ENCODE measurements around the gene PIK3AP1.

Gene PIK3AP1

GRCh38 chr10:96641396-96642295, 78.7 kb downstream of the PIK3AP1 start:
- TF ChIP-seq, protein P1, sequence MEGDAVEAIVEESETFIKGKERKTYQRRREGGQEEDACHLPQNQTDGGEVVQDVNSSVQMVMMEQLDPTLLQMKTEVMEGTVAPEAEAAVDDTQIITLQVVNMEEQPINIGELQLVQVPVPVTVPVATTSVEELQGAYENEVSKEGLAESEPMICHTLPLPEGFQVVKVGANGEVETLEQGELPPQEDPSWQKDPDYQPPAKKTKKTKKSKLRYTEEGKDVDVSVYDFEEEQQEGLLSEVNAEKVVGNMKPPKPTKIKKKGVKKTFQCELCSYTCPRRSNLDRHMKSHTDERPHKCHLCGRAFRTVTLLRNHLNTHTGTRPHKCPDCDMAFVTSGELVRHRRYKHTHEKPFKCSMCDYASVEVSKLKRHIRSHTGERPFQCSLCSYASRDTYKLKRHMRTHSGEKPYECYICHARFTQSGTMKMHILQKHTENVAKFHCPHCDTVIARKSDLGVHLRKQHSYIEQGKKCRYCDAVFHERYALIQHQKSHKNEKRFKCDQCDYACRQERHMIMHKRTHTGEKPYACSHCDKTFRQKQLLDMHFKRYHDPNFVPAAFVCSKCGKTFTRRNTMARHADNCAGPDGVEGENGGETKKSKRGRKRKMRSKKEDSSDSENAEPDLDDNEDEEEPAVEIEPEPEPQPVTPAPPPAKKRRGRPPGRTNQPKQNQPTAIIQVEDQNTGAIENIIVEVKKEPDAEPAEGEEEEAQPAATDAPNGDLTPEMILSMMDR (IDR thresholded peaks at IDR 0.05; ENCODE audit: insufficient read depth, low read depth, low read length, missing control alignments), result no peak
- H3K4me3 ChIP-seq (ENCODE audit: low read depth, low read length), result no peak overlapping the region
- no peak for DNase-seq (ENCODE audit: low read depth)

GRCh38 chr10:96639899-96640298, 80.4 kb downstream of the PIK3AP1 start:
- no peak for DNase-seq (ENCODE audit: low read depth)
- no peak overlapping the region for H3K4me3 ChIP-seq (ENCODE audit: low read depth, low read length)
- TF ChIP-seq, protein P1 (IDR thresholded peaks at IDR 0.05; ENCODE audit: insufficient read depth, low read depth, low read length, missing control alignments), result no peak

DNA sequence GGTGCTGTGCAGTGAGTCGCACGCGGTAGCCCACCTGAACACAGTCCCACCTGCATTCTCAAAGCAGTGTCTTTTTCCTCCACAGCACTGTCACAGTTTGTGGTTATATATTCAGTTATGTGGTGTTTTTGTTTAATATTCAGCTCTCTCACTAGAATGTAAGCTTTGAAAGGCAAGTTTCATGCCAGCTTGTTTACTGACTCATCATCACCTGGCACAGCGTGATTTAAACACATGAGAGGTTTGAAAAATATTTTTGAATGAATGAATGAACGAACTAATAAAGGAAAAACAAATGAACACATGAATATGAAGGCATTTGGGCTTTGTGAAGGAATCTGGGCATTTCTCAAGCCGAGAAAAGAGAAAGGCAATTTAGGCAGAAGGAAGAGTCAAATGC, 81.6 kb downstream of the PIK3AP1 start:
- no peak for DNase-seq (ENCODE audit: low read depth)
- no peak overlapping the region for H3K4me3 ChIP-seq (ENCODE audit: low read depth, low read length)
- TF ChIP-seq, protein P1 (IDR thresholded peaks at IDR 0.05; ENCODE audit: insufficient read depth, low read depth, low read length, missing control alignments), result no peak

GRCh38 chr10:96638120-96638519, 82.2 kb downstream of the PIK3AP1 start:
- DNase-seq (ENCODE audit: low read depth), result no peak

GRCh38 chr10:96637709-96638108, 82.6 kb downstream of the PIK3AP1 start:
- no peak for DNase-seq (ENCODE audit: low read depth)
- TF ChIP-seq, protein P1 (IDR thresholded peaks at IDR 0.05; ENCODE audit: insufficient read depth, low read depth, low read length, missing control alignments), result no peak
- no peak overlapping the region for H3K4me3 ChIP-seq (ENCODE audit: low read depth, low read length)

More at GRCh38 chr10:96638120-96638519, 82.2 kb downstream of the PIK3AP1 start:
- H3K4me3 ChIP-seq (ENCODE audit: low read depth, low read length), result no peak overlapping the region
- TF ChIP-seq, protein P1 (IDR thresholded peaks at IDR 0.05; ENCODE audit: insufficient read depth, low read depth, low read length, missing control alignments), result no peak

DNA sequence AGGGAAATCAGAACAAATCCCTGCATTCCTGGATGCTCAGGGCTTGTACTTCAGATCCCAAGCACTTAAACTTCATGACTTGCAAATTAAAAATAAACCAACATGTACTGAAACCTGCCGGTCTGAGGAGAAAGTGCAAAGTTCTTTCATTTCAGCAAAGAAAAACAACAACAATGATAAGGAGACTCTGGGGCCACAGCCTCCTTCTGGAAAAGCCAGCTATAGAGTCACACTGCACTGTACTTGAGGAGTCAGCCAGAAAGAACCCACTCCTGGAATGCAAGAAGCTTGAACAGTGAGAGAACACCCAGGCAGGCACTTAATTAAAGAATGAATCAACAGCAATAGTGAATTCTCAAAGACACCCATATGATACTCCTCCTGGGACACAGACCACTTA, 83.8 kb downstream of the PIK3AP1 start:
- TF ChIP-seq, protein P1 (IDR thresholded peaks at IDR 0.05; ENCODE audit: insufficient read depth, low read depth, low read length, missing control alignments), result no peak
- no peak for DNase-seq (ENCODE audit: low read depth)
- no peak overlapping the region for H3K4me3 ChIP-seq (ENCODE audit: low read depth, low read length)
